ENCODE measurements around the gene UTP25. TPM values are rescaled to one million over a fixed set of nuclear protein-coding genes. Genes with fewer than 3 reads are reported as not detected.

UTP25 gene
- total RNA-seq, 1 experiment from 2014 or later: 4.8 TPM

DNA sequence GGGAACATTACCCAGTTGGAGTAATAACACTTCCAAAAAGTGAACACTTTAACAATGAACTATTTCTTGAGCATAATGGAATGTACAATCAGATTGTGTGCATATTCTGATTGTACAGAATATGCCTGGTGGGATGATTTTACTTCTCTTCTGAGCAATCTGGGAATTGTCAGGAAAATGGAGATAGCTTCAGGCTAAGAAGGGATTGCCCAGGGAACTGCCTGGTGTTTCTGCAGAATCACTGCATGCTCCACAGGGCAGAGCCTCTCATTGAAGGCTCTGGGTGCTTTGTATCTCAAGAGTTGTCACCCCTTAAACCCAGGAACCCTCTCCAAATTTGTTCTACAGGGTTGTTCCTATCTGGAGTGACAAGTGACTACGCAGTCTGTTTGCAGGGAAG lies 51.2 kb downstream of the UTP25 start (continued):
- TF ChIP-seq, protein P1, sequence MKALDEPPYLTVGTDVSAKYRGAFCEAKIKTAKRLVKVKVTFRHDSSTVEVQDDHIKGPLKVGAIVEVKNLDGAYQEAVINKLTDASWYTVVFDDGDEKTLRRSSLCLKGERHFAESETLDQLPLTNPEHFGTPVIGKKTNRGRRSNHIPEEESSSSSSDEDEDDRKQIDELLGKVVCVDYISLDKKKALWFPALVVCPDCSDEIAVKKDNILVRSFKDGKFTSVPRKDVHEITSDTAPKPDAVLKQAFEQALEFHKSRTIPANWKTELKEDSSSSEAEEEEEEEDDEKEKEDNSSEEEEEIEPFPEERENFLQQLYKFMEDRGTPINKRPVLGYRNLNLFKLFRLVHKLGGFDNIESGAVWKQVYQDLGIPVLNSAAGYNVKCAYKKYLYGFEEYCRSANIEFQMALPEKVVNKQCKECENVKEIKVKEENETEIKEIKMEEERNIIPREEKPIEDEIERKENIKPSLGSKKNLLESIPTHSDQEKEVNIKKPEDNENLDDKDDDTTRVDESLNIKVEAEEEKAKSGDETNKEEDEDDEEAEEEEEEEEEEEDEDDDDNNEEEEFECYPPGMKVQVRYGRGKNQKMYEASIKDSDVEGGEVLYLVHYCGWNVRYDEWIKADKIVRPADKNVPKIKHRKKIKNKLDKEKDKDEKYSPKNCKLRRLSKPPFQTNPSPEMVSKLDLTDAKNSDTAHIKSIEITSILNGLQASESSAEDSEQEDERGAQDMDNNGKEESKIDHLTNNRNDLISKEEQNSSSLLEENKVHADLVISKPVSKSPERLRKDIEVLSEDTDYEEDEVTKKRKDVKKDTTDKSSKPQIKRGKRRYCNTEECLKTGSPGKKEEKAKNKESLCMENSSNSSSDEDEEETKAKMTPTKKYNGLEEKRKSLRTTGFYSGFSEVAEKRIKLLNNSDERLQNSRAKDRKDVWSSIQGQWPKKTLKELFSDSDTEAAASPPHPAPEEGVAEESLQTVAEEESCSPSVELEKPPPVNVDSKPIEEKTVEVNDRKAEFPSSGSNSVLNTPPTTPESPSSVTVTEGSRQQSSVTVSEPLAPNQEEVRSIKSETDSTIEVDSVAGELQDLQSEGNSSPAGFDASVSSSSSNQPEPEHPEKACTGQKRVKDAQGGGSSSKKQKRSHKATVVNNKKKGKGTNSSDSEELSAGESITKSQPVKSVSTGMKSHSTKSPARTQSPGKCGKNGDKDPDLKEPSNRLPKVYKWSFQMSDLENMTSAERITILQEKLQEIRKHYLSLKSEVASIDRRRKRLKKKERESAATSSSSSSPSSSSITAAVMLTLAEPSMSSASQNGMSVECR (CRISPR knock-in tag; IDR thresholded peaks at IDR 0.05; ENCODE audit: borderline replicate concordance): no peak
- TF ChIP-seq CBFB (CRISPR knock-in tag; IDR thresholded peaks at IDR 0.05; ENCODE audit: low read depth): no peak
- no peak for TF ChIP-seq KAT7 (CRISPR knock-in tag; IDR thresholded peaks at IDR 0.05; ENCODE audit: borderline replicate concordance)
- TF ChIP-seq, protein P2, sequence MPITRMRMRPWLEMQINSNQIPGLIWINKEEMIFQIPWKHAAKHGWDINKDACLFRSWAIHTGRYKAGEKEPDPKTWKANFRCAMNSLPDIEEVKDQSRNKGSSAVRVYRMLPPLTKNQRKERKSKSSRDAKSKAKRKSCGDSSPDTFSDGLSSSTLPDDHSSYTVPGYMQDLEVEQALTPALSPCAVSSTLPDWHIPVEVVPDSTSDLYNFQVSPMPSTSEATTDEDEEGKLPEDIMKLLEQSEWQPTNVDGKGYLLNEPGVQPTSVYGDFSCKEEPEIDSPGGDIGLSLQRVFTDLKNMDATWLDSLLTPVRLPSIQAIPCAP (CRISPR knock-in tag; IDR thresholded peaks at IDR 0.05): no peak
- TF ChIP-seq, protein P3, sequence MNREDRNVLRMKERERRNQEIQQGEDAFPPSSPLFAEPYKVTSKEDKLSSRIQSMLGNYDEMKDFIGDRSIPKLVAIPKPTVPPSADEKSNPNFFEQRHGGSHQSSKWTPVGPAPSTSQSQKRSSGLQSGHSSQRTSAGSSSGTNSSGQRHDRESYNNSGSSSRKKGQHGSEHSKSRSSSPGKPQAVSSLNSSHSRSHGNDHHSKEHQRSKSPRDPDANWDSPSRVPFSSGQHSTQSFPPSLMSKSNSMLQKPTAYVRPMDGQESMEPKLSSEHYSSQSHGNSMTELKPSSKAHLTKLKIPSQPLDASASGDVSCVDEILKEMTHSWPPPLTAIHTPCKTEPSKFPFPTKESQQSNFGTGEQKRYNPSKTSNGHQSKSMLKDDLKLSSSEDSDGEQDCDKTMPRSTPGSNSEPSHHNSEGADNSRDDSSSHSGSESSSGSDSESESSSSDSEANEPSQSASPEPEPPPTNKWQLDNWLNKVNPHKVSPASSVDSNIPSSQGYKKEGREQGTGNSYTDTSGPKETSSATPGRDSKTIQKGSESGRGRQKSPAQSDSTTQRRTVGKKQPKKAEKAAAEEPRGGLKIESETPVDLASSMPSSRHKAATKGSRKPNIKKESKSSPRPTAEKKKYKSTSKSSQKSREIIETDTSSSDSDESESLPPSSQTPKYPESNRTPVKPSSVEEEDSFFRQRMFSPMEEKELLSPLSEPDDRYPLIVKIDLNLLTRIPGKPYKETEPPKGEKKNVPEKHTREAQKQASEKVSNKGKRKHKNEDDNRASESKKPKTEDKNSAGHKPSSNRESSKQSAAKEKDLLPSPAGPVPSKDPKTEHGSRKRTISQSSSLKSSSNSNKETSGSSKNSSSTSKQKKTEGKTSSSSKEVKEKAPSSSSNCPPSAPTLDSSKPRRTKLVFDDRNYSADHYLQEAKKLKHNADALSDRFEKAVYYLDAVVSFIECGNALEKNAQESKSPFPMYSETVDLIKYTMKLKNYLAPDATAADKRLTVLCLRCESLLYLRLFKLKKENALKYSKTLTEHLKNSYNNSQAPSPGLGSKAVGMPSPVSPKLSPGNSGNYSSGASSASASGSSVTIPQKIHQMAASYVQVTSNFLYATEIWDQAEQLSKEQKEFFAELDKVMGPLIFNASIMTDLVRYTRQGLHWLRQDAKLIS (CRISPR knock-in tag; IDR thresholded peaks at IDR 0.05; ENCODE audit: borderline replicate concordance): no peak
- TF ChIP-seq ZNF317 (CRISPR knock-in tag; IDR thresholded peaks at IDR 0.05; ENCODE audit: borderline replicate concordance, low read depth): no peak

DNA sequence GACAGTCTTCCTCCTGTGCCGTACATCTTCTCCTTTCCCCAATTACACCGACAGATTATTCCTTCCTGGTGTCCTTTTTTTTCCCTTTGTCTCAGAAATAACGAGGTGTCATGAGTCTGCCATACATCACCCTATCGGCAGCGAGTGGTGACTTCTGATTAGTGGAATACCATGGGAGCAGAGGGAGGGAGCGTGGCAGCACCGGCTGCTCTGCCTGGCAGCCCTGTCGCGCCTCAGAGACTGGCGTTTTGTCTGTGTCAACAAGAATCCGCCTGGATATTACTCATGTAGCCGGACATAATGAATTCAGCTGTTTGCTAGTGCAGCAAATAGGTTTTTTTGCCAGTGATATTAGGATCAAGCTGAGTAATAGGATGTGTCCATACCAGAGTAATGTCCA lies 51.8 kb downstream of the UTP25 start:
- POLR2A ChIA-PET: no interaction called here
- no peak for DNase-seq (ENCODE audit: low spot score)

More for the DNA sequence above, 51.8 kb downstream of the UTP25 start:
- no peak overlapping the region for H3K4me3 Mint-ChIP-seq
- TF ChIP-seq ZBTB21 (CRISPR knock-in tag; IDR thresholded peaks at IDR 0.05; ENCODE audit: borderline replicate concordance) (no peak), RELA (CRISPR knock-in tag; IDR thresholded peaks at IDR 0.05; ENCODE audit: borderline replicate concordance) (no peak), FOXJ3 (CRISPR knock-in tag; IDR thresholded peaks at IDR 0.05; ENCODE audit: borderline replicate concordance) (no peak), PRRX2 (CRISPR knock-in tag; IDR thresholded peaks at IDR 0.05) (no peak), SP1 (CRISPR knock-in tag; conservative IDR thresholded peaks at IDR 0.05) (no peak), ESRRA (CRISPR knock-in tag; IDR thresholded peaks at IDR 0.05; ENCODE audit: borderline replicate concordance) (no peak)
- TF ChIP-seq, protein P4, sequence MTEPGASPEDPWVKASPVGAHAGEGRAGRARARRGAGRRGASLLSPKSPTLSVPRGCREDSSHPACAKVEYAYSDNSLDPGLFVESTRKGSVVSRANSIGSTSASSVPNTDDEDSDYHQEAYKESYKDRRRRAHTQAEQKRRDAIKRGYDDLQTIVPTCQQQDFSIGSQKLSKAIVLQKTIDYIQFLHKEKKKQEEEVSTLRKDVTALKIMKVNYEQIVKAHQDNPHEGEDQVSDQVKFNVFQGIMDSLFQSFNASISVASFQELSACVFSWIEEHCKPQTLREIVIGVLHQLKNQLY (CRISPR knock-in tag; IDR thresholded peaks at IDR 0.05): no peak
- TF ChIP-seq, protein P2 (CRISPR knock-in tag; IDR thresholded peaks at IDR 0.05): no peak
- TF ChIP-seq, protein P5, sequence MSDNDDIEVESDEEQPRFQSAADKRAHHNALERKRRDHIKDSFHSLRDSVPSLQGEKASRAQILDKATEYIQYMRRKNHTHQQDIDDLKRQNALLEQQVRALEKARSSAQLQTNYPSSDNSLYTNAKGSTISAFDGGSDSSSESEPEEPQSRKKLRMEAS (CRISPR knock-in tag; IDR thresholded peaks at IDR 0.05): no peak
- TF ChIP-seq, protein P6, sequence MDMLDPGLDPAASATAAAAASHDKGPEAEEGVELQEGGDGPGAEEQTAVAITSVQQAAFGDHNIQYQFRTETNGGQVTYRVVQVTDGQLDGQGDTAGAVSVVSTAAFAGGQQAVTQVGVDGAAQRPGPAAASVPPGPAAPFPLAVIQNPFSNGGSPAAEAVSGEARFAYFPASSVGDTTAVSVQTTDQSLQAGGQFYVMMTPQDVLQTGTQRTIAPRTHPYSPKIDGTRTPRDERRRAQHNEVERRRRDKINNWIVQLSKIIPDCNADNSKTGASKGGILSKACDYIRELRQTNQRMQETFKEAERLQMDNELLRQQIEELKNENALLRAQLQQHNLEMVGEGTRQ (CRISPR knock-in tag; IDR thresholded peaks at IDR 0.05): no peak
- TF ChIP-seq, protein P7, sequence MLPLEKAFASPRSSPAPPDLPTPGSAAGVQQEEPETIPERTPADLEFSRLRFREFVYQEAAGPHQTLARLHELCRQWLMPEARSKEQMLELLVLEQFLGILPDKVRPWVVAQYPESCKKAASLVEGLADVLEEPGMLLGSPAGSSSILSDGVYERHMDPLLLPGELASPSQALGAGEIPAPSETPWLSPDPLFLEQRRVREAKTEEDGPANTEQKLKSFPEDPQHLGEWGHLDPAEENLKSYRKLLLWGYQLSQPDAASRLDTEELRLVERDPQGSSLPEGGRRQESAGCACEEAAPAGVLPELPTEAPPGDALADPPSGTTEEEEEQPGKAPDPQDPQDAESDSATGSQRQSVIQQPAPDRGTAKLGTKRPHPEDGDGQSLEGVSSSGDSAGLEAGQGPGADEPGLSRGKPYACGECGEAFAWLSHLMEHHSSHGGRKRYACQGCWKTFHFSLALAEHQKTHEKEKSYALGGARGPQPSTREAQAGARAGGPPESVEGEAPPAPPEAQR (CRISPR knock-in tag; IDR thresholded peaks at IDR 0.05): no peak
- TF ChIP-seq, protein P8, sequence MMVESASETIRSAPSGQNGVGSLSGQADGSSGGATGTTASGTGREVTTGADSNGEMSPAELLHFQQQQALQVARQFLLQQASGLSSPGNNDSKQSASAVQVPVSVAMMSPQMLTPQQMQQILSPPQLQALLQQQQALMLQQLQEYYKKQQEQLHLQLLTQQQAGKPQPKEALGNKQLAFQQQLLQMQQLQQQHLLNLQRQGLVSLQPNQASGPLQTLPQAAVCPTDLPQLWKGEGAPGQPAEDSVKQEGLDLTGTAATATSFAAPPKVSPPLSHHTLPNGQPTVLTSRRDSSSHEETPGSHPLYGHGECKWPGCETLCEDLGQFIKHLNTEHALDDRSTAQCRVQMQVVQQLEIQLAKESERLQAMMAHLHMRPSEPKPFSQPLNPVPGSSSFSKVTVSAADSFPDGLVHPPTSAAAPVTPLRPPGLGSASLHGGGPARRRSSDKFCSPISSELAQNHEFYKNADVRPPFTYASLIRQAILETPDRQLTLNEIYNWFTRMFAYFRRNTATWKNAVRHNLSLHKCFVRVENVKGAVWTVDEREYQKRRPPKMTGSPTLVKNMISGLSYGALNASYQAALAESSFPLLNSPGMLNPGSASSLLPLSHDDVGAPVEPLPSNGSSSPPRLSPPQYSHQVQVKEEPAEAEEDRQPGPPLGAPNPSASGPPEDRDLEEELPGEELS (CRISPR knock-in tag; IDR thresholded peaks at IDR 0.05): no peak
- CTCF ChIA-PET: interaction anchor here (0.7 to 1.1 kb wide), 3 partner anchors 17 to 495 kb away, joined by 3 to 6 read pairs (median 3); no protein-coding TSS in a partner anchor
- no peak overlapping the region for H3K27ac Mint-ChIP-seq
- no peaks in the 10 kb centered on the region for H3K9me3 Mint-ChIP-seq
- H3K27me3 Mint-ChIP-seq (ENCODE audit: low read depth): no peaks in the 10 kb centered on the region
- peaks cover 10% of the 10 kb centered on the region for H3K4me1 Mint-ChIP-seq
- H3K36me3 Mint-ChIP-seq: no peaks in the 10 kb centered on the region
- ATAC-seq: no peak
